GM21447 (cell line): ENCODE measurements around the gene RIC8A.
"Not testable (repeated sequence)": the region's sequence is repeated elsewhere in the genome, so short reads cannot be mapped to it uniquely, and the experiment has no call there.

Source experiments
- ATAC-seq: cut with Tn5 transposase; IDR thresholded peaks from one replicate; pipeline ENCODE4 v1.9.1; 2021; ENCODE audit not compliant: unreplicated experiment

Gene RIC8A

GRCh38 chr11:207208-207862 lies at the start of gene RIC8A, which contains the start of gene BET1L:
Gene RIC8A, plus strand, starts transcription at chr11:207708. Its CDS starts 1,147 bp downstream, at chr11:208855.
Gene BET1L, minus strand, starts transcription at chr11:207399. Its CDS starts 78 bp downstream, at chr11:207321.
- ATAC-seq: peak; percentile 72

- not testable (repeated sequence) for ATAC-seq
These were observed 27.3 kb upstream of the RIC8A start for GRCh38 chr11:180242-180641.

DNA sequence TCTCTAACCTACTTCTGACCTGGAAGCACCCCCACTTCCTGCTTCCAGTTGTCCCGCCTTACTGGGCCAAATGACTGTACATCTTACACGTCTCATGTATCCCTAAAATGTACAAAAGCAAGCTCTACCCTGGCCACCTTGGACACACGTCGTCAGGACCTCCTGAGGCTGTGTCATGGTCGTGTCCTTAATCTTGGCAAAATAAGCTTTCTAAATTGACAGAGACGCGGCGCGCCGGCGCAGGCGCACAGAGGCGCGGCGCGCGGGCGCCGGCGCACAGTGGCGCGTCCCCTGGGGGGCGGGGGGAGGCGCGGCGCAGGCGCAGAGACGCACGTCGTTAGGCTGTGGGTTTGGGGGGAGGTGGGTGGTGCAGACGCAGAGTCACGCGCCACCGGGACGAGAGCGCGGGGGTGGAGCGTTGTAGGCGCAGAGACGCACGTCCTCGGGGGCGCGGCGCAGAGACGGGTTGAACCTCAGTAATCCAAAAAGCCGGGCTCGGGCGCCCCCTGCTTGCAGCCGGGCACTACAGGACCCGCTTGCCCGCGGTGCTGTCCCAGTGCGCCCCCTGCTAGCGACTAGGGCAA lies 18.2 kb upstream of the RIC8A start:
- not testable (repeated sequence) for ATAC-seq

DNA sequence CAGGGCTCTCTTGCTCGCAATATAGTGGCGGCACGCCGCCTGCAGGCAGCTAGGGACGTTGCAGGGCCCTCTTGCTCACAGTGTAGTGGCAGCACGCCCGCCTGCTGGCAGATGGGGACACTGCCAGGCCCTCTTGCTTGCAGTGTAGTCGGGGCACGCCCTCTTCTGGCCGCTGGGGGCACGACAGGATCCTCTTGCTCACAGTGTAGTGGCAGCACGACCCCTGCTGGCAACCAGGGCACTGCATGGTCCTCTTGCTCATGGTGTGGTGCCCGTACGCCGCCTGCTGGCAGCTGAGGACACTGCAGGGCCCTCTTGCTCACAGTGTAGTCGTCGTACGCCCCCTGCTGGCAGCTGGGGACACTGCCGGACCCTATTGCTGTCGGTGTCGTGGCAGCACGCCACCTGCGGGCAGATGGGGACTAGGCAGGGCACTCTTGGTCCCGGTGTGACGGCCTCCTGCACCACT lies 17.6 kb upstream of the RIC8A start:
- ATAC-seq: not testable (repeated sequence)

GRCh38 chr11:190546-190945 lies 17.0 kb upstream of the RIC8A start:
- ATAC-seq: not testable (repeated sequence)

GRCh38 chr11:191490-192478 lies 15.7 kb upstream of the RIC8A start:
- not testable (repeated sequence) for ATAC-seq

DNA sequence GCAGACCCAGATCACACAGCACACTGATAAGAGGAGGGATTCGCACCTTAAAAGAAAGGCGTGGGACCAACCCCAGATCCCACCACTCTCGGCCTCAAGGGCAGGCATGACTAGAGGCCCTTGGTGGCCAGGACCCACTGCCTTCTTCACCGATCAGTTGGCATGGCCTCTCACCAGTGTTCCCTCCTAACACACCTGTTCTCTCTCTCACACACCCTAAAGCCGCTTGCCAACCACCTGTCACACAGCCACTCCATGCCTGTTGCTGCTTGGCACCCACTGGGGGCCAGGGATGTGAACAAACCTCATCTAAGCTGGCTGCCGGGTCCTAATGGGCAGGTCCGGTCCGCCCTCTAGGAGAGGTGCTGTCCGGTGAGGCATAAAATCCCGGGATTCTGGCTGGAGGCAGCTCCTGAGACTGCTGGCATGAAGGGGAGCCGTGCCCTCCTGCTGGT lies 14.8 kb upstream of the RIC8A start, which contains the start of gene SCGB1C1:
Gene SCGB1C1, plus strand, starts transcription at position 405 of the 455 bp plus-strand sequence. Its CDS starts 22 bp downstream, at position 427.
- ATAC-seq: not testable (repeated sequence)

GRCh38 chr11:193481-193880 lies 14.0 kb upstream of the RIC8A start:
- not testable (repeated sequence) for ATAC-seq

DNA sequence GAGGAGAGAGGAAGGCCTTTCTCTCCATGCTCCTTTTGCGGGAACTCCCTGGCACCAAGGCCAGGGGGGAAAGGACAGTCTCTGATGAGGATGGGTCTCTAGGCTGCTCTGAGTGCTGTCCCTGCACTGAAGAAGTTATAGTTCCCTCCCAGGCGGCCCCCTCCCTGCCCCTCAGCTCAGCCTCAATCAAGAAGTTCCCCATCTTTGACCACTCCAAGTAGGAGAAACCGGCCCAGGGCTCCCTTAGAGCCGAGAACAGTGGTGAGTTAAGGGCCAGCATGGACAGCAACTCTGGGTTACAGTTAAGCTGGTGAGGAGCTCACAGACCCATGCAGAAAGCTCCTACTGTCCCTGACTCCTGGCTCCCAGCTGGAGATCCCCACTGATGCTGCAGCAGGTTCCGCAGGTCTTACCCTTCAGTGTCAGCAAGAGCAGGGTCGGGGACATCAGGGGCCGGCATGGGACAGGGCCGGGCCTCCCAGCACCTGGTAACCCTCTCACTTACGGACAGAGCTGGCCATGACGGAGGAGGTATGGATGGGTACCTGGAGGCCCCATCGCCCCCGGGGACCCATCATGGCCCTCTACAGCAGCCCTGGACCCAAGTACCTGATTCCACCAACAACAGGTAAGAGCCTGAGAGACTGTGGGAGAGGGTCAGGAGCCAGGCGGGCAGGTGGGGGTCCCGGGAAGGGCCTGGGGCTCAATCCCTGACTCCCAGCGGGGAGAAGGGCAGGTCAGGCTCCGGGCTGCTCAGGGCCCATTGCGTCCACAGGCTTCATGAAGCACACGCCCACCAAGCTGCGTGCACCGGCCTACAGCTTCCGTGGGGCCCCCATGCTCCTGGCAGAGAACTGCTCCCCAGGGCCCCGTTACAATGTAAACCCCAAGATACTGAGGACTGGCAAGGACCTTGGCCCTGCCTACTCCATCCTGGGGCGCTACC lies 10.4 kb upstream of the RIC8A start:
- ATAC-seq: no peak

DNA sequence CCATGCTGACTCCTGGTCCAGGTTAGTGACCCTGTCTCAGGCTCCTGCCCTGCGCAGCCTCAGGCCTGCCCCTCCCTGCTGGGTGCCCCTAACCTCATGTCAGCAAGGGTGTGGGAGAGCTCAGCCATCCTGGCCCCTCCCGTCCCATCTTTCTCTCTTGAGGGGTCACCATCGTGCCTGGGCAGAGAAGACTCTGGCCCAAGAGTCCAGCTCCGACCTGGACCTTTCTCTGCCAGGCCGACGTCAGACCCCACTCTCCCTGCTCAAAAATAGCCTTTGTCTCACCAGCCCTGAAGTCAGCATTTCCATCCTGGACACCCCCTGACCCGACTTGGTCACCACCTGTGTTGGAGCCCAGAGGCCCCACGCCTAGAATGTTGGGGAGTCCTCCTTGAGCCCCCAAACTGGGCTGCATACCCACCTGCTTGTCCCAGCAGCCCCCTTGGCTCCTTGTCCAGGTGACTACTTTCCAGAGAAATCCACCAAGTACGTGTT lies 9.7 kb upstream of the RIC8A start:
- ATAC-seq: no peak

- ATAC-seq: no peak
These were observed 9.2 kb upstream of the RIC8A start for GRCh38 chr11:198236-198806.

GRCh38 chr11:199004-199581 lies 8.4 kb upstream of the RIC8A start:
- ATAC-seq: no peak

- ATAC-seq: no peak
These were observed 7.7 kb upstream of the RIC8A start for GRCh38 chr11:199782-200181.

GRCh38 chr11:200224-201003 lies 7.1 kb upstream of the RIC8A start:
- no peak for ATAC-seq

DNA sequence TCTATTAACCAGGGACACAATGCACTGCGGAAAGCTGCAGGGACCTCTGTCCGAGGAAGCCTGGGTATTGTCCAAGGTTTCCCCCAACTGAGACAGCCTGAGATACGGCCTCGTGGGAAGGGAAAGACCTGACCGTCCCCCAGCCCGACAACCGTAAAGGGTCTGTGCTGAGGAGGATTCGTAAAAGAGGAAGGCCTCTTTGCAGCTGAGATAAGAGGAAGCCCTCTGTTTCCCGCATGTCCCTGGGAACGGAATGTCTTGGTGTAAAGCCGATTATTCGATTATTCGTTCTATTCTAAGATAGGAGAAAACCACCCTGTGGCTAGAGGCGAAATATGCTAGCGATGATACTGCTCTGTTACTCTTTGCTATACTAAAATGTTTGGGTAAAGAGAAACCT lies 5.5 kb upstream of the RIC8A start:
- ATAC-seq: no peak

DNA sequence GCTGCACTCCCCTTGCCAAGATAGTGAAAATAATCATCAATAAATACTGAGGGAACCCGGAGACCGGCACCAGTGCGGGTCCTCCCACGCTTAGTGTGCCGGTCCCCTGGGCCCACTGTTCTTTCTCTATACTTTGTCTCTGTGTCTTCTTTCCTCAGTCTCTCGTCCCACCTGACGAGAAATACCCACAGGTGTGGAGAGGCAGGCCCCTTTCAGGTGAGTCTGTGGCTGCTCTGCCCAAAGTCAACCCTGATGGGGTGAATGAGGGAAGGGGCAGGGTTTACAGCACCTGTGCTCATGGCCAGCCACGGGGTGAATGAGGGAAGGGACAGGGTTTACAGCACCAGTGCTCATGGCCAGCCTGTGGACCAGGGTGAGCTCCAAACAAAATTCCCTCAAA lies 5.0 kb upstream of the RIC8A start:
- no peak for ATAC-seq

GRCh38 chr11:203056-203944 lies 4.2 kb upstream of the RIC8A start:
- no peak for ATAC-seq
